Prostate gland (tissue), 2 donors: ENCODE measurements around the gene ARHGAP35.

Source experiments
- CTCF ChIP-seq, 4 experiments: fragments of 200-600 bp in 2 of 4; fragments of 450-650 bp in 2 of 4; sonication (generic) in 2 of 4; IDR thresholded peaks; 1 replicate in 3 of 4; 2 replicates in 1 of 4; pipeline ENCODE4 v1.5.1; 2016 to 2019; ENCODE audit warnings: antibody characterized with exemption in 4 of 4, mild to moderate bottlenecking in 2 of 4, moderate library complexity in 2 of 4
- POLR2A ChIP-seq: fragments of 450-650 bp; IDR thresholded peaks from one replicate; pipeline ENCODE4 v1.6.1; 2016; ENCODE audit warnings: antibody characterized with exemption, mild to moderate bottlenecking
- POLR2AphosphoS5 ChIP-seq: sonication (generic); formaldehyde crosslinking; IDR thresholded peaks from one replicate; pipeline ENCODE4 v1.6.1; 2017; ENCODE audit warnings: antibody characterized with exemption

DNA sequence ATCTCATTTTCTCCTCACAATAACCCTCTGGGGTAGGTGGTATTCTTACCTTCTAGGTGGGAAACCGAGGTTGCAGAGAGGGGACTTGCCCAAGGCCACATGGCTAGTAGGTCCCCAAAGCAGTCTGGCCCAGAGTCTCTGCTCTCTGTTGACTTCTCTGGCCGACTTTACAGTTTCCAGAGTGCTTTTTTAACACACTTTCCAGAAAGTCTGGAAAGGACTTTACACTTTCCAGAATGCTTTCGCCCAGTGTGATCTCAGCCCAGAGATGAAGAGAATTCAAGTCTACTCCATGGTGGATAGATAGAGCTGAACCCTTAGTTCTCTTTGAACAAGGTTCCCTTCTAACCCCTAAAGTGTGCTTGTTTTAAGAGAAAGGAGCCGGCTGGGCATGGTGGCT is 12.2 kb downstream of the ARHGAP35 start:
- no peak for TF ChIP-seq CTCF (IDR thresholded peaks at IDR 0.05)
- TF ChIP-seq POLR2A: no peak
- TF ChIP-seq POLR2AphosphoS5: no peak
